Kidney epithelial cell (primary cell): ENCODE measurements around the gene BEND7. TPM values are rescaled to one million over a fixed set of nuclear protein-coding genes. Genes with fewer than 3 reads are reported as not detected.

Source experiments
- DNase-seq: peaks from one replicate; pipeline ENCODE4 v3.0.0-alpha.2; 2010; ENCODE audit warnings: low read depth
- H3K27me3 ChIP-seq: 2 replicates; pipeline ENCODE4 v1.6.0; 2011; ENCODE audit warnings: low read length; ENCODE audit not compliant: control insufficient read depth, insufficient read depth
- H3K36me3 ChIP-seq: 2 replicates; pipeline ENCODE4 v1.5.1; 2011; ENCODE audit warnings: low read length; ENCODE audit not compliant: control insufficient read depth, insufficient read depth
- H3K4me3 ChIP-seq: 2 replicates; pipeline ENCODE4 v1.5.1; 2011; ENCODE audit warnings: low read depth, mild to moderate bottlenecking, control low read depth, low read length
- total RNA-seq: library from RNA; depleted of rRNA; stranded (reverse); fragments of >200 nt; gene quantifications from 2 replicates; pipeline ENCODE4 v1.2.3, GENCODE V29; 2015
- TF ChIP-seq, protein P1 (sequence below): IDR thresholded peaks from 2 replicates; pipeline ENCODE4 v1.5.1; 2011; ENCODE audit warnings: mild to moderate bottlenecking, moderate library complexity, low read length, control low read depth, inconsistent platforms; ENCODE audit not compliant: insufficient read depth, poor library complexity, severe bottlenecking

BEND7 gene
- total RNA-seq, 1 donor from 2014 or later: 31.5 TPM

DNA sequence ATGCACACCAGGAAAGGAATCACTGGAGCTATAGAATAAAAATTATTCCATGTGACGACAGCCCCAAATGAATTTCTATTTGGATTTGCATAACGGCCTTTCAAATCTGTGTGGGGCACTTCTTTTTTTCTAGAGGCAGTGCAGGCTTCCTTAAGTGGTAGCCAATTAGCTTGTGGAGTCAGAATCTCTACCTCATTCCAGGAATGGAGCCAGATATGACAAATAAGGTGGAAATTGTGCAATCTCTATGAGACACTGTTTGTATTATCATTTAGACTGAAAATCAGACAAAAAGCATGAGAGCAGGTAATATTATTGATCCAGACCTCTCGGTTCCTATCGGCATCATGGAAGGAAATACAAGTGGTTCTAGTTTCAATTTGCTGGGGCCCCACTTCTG, 78.7 kb downstream of the BEND7 start:
- DNase-seq: no peak
- Histone ChIP-seq H3K4me3 (no peak overlapping the region), H3K36me3 (no peaks in the 10 kb centered on the region), H3K27me3 (no peaks in the 10 kb centered on the region)
- TF ChIP-seq, protein P1, sequence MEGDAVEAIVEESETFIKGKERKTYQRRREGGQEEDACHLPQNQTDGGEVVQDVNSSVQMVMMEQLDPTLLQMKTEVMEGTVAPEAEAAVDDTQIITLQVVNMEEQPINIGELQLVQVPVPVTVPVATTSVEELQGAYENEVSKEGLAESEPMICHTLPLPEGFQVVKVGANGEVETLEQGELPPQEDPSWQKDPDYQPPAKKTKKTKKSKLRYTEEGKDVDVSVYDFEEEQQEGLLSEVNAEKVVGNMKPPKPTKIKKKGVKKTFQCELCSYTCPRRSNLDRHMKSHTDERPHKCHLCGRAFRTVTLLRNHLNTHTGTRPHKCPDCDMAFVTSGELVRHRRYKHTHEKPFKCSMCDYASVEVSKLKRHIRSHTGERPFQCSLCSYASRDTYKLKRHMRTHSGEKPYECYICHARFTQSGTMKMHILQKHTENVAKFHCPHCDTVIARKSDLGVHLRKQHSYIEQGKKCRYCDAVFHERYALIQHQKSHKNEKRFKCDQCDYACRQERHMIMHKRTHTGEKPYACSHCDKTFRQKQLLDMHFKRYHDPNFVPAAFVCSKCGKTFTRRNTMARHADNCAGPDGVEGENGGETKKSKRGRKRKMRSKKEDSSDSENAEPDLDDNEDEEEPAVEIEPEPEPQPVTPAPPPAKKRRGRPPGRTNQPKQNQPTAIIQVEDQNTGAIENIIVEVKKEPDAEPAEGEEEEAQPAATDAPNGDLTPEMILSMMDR: no peak

DNA sequence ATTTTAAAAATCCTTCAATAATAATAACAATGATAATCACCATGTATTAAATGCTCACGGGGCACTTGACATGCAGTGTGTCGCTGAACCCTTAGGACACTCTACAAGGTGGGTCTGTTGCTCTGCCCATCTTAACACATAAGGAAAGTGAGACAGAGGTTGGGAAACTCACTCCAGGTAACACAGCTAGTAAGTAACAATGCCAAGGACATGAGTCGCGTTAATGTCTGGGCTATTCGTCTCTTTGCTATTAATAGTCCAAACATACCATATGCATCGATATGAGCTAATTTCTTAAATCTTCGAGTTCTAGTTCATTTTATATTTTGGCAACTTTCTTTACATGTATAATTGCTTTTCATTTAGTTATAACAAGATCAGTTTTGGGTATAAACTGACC, 79.5 kb downstream of the BEND7 start:
- TF ChIP-seq, protein P1: no peak
- Histone ChIP-seq H3K27me3 (no peaks in the 10 kb centered on the region), H3K4me3 (no peak overlapping the region), H3K36me3 (no peaks in the 10 kb centered on the region)
- DNase-seq: no peak

DNA sequence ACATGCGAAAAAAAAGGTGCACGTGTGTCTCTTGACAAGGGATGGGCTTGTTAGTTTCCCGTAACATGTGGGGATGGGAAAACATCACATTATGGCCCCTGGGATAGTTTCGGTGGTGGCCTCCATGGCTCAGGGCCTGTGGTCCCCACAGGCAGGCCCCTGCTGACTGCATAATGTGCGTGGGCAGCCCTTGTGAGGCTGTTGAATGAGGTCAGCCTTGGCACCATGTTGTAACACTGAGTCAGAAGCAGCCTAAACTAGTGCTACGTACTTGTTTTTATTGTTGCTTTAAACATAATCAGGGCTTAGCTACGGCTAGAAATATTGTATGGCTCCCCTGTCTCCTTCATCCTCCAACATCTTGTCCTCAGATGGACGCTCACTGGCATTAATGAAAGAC, 80.6 kb downstream of the BEND7 start:
- Histone ChIP-seq H3K27me3 (no peaks in the 10 kb centered on the region), H3K36me3 (no peaks in the 10 kb centered on the region), H3K4me3 (no peak overlapping the region)
- no peak for DNase-seq
- TF ChIP-seq, protein P1: no peak

DNA sequence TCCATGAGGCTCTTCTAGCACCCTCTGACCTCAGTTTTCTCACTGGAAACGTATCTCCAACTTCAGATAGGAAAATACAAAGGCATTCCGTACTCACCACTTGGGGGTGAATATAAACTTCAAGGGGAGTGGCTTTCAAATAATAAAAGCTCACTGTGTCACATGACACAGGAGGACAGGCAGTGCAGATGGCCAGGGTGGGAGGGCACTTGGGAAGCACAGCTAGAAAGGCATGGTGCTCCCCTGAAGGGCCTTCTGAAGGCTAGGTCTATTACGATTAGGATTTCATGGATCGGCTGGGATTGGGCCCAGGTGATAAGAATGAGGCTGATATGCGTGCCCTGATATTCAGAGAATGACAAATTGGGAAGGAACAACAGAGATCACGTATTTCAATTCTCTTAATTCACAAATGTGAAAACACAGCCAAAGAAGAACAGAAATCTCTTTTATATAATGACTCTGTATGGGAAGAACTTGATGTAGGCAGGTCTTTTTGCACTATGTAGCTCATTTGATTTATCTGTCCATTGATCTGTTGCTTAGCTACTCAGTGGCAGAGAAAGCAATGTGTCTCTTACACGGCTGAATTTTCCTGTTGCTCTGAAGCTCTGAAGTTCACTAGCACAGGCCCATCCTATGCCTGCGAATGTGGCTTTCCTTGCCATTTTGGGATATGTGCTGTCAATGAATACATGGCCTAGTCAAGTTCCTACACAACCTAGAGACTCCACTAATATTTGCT, 83.0 kb downstream of the BEND7 start:
- DNase-seq: no peak
- TF ChIP-seq, protein P1: no peak
- no peak overlapping the region for H3K4me3 ChIP-seq
- H3K27me3 ChIP-seq: no peaks in the 10 kb centered on the region
- no peaks in the 10 kb centered on the region for H3K36me3 ChIP-seq

DNA sequence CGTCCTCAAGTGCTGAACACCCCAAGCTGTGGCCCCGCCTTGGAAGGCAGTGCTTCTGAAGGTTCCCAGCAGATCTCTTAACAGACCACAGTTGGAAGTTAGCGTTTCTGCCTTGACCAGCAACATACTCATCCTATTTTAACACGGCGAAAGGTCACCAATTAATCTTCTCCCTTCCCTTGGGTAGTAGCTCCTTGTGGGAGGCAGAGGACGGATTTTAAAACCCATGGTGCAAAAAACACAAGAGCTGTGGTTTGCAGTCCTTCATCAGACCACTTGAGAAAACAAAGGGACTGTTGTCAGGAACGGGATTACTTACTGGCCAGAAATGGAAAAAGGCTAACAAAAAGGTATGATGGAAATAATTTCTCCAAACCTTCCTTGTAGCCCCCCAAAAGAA, 87.3 kb downstream of the BEND7 start:
- Histone ChIP-seq H3K36me3 (no peaks in the 10 kb centered on the region), H3K4me3 (no peak overlapping the region), H3K27me3 (peaks cover 12% of the 10 kb centered on the region)
- TF ChIP-seq, protein P1: no peak
- DNase-seq: no peak
